Mucosa of rectum (tissue), 2 donors: ENCODE results near the gene TRAF5.
"Not testable (repeated sequence)": the region's sequence is repeated elsewhere in the genome, so short reads cannot be mapped to it uniquely, and the experiment has no call there.

Source experiments
- H3K27ac ChIP-seq, 2 donors: one replicate each; pipeline ENCODE4 v1.7.0; 2013; ENCODE audit warnings: inconsistent platforms in 2 of 2, low read depth in 2 of 2, low read length in 2 of 2
- H3K27me3 ChIP-seq, 2 donors: one replicate each; pipeline ENCODE4 v1.7.0; 2013; ENCODE audit warnings: low read length in 2 of 2; ENCODE audit not compliant: control insufficient read depth in 2 of 2, insufficient read depth in 2 of 2
- H3K36me3 ChIP-seq, 2 donors: one replicate each; pipeline ENCODE4 v1.7.0; 2013; ENCODE audit warnings: low read length in 2 of 2; ENCODE audit not compliant: control insufficient read depth in 2 of 2, insufficient read depth in 2 of 2
- H3K4me1 ChIP-seq, 2 donors: one replicate each; pipeline ENCODE4 v1.7.0; 2013; ENCODE audit warnings: low read length in 2 of 2, mild to moderate bottlenecking in 1 of 2; ENCODE audit not compliant: control insufficient read depth in 2 of 2, insufficient read depth in 2 of 2
- H3K4me3 ChIP-seq, 2 donors: one replicate each; pipeline ENCODE4 v1.7.0; 2013; ENCODE audit warnings: low read length in 2 of 2
- H3K9ac ChIP-seq, 2 donors: one replicate each; pipeline ENCODE4 v1.7.0; 2013; ENCODE audit warnings: low read length in 2 of 2, low read depth in 1 of 2, mild to moderate bottlenecking in 1 of 2
- H3K9me3 ChIP-seq, 2 donors: one replicate each; pipeline ENCODE4 v1.7.0; 2013; ENCODE audit warnings: low read length in 2 of 2; ENCODE audit not compliant: control insufficient read depth in 2 of 2
- donor health status: healthy.
- donor health status: Normal muscosa, but diverticular disease.

The TRAF5 gene

DNA sequence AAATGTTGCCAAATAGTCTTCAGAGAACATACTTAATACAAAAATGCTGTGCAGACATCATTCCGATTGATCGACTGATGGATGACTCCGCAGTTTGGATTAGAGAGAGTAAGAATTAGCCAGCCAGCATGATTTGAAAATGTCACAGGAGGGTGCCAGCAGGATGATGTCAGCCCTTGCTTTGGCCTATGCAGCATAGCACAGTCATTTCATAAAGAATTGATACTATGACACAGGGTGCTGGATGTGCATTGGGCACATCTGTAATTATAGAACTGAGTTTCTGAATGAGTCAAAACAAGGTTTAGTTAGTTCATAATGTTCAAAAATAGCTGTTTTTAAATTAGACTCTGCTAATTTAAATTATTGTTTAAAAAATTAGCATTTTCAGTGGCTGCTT, 21.6 kb upstream of the TRAF5 start:
- H3K4me3 ChIP-seq, result no peak overlapping the region
- no peaks in the 10 kb centered on the region for H3K9me3 ChIP-seq
- no peak overlapping the region for H3K27ac ChIP-seq
- no peaks in the 10 kb centered on the region for H3K27me3 ChIP-seq
- H3K9ac ChIP-seq, result no peak overlapping the region
- H3K36me3 ChIP-seq, result peaks cover 23 to 37% of the 10 kb centered on the region in 2 donors
- H3K4me1 ChIP-seq, result no peaks in the 10 kb centered on the region

DNA sequence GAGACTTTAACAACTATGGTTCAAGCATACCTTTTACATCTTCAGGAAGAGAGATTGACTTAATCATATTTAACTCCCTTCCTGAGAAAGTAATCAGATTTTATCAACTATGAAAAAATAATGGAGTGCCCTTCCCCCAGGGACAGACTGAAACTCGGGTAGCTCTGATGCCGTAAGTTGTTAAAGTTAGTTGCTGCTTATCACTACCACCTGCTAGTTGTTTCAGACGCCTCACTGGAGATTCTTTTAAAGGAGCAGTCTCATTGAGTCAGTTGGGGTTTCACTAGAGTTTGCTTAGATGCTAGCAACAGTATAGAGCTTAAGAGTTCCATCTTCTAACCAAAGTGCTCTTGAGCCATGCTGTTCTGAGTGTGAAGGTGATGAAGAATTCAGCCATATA, 17.0 kb upstream of the TRAF5 start:
- H3K9ac ChIP-seq, result no peak overlapping the region
- H3K36me3 ChIP-seq, result peaks cover 26 to 31% of the 10 kb centered on the region in 2 donors
- no peak overlapping the region for H3K4me3 ChIP-seq
- no peaks in the 10 kb centered on the region for H3K27me3 ChIP-seq
- H3K9me3 ChIP-seq, result no peaks in the 10 kb centered on the region
- H3K27ac ChIP-seq, result no peak overlapping the region
- no peaks in the 10 kb centered on the region for H3K4me1 ChIP-seq

DNA sequence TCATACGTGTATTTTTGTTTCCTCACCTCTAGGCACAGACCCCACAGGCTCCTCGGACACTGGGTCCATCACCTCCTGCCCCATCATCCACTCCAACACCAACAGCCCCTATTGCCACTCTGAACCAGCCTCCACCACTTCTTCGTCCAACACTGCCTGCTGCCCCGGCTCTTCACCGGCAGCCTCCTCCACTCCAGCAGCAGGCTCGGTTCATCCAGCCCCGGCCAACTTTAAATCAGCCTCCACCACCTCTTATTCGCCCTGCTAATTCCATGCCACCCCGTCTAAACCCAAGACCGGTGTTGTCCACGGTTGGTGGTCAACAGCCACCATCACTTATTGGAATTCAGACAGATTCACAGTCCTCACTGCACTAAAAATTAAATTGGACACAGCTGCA, 13.2 kb upstream of the TRAF5 start:
- Histone ChIP-seq H3K4me3 (no peak overlapping the region), H3K4me1 (no peaks in the 10 kb centered on the region), H3K36me3 (peaks cover 26 to 27% of the 10 kb centered on the region in 2 donors)

GRCh38 chr1:211318576-211319280, 7.9 kb upstream of the TRAF5 start:
- no peaks in the 10 kb centered on the region for H3K27me3 ChIP-seq
- H3K9ac ChIP-seq, result no peak overlapping the region
- no peak overlapping the region for H3K27ac ChIP-seq
- no peak overlapping the region for H3K4me3 ChIP-seq
- peaks cover 3 to 13% of the 10 kb centered on the region in 2 donors for H3K36me3 ChIP-seq
- H3K4me1 ChIP-seq, result no peaks in the 10 kb centered on the region
- H3K9me3 ChIP-seq, result no peaks in the 10 kb centered on the region

More for the DNA sequence above, 13.2 kb upstream of the TRAF5 start:
- H3K27ac ChIP-seq, result no peak overlapping the region
- no peaks in the 10 kb centered on the region for H3K27me3 ChIP-seq
- no peak overlapping the region for H3K9ac ChIP-seq
- H3K9me3 ChIP-seq, result no peaks in the 10 kb centered on the region

DNA sequence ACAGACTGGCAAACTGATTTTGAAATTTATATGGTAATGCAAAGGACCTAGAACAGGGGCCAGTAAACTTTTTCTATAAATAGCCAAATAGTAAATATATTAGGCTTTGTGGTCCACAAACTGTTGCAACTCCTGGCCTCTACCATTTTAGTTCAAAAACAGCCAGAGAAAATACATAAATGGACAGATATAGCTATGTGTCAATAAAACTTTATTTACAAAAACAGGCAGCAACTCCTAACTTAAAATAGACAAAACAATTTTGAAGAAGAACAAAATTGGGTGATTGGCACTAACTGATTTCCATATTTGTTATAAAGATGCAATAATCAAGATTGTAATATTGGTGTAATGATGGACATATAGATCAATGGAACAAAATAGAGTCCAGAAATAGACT, 6.7 kb upstream of the TRAF5 start:
- H3K4me3 ChIP-seq, result no peak overlapping the region
- no peaks in the 10 kb centered on the region for H3K27me3 ChIP-seq
- H3K9me3 ChIP-seq, result no peaks in the 10 kb centered on the region
- no peak overlapping the region for H3K27ac ChIP-seq
- H3K4me1 ChIP-seq, result no peaks in the 10 kb centered on the region
- no peak overlapping the region for H3K9ac ChIP-seq
- H3K36me3 ChIP-seq, result peaks cover 0 to 3% of the 10 kb centered on the region in 2 donors

DNA sequence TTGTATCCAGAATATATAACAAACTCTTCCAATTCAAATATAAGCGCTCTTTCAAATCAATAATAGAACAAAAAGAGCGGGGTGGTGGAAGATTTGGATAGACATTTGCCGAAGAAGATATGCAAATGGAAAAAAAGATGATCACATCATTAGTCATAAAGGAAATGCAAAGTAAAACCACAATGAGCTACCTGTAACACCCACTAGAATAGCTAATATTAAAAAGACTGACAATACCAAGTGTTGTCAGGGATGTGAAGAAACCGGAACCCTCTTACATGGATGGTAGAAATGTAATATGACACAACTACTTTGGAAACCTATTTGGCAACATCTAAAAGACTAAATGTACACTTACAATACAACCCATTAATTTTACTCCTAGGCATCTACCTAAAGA, 5.7 kb upstream of the TRAF5 start:
- no peak overlapping the region for H3K27ac ChIP-seq
- no peaks in the 10 kb centered on the region for H3K9me3 ChIP-seq
- peaks cover 0 to 4% of the 10 kb centered on the region in 2 donors for H3K4me1 ChIP-seq
- no peak overlapping the region for H3K9ac ChIP-seq
- H3K27me3 ChIP-seq, result no peaks in the 10 kb centered on the region
- no peak overlapping the region for H3K4me3 ChIP-seq
- H3K36me3 ChIP-seq, result no peaks in the 10 kb centered on the region

DNA sequence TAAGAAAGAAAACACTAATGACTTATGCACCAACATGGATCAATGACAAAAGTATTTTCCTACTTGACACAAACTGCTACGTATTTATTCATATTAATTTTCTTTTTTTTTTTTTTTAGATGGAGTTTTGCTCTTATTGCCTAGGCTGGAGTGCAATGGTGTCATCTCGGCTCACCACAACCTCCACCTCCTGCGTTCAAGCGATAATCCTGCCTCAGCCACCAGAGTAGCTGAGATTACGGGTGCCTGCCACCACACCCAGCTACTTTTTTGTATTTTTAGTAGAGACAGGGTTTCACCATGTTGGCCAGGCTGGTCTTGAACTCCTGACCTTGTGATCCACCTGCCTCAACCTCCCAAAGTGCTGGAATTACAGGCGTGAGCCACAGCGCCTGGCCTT, 5.0 kb upstream of the TRAF5 start:
- not testable (repeated sequence) for H3K27me3 ChIP-seq, H3K4me1 ChIP-seq, H3K36me3 ChIP-seq, H3K4me3 ChIP-seq, H3K9ac ChIP-seq, H3K27ac ChIP-seq, H3K9me3 ChIP-seq

DNA sequence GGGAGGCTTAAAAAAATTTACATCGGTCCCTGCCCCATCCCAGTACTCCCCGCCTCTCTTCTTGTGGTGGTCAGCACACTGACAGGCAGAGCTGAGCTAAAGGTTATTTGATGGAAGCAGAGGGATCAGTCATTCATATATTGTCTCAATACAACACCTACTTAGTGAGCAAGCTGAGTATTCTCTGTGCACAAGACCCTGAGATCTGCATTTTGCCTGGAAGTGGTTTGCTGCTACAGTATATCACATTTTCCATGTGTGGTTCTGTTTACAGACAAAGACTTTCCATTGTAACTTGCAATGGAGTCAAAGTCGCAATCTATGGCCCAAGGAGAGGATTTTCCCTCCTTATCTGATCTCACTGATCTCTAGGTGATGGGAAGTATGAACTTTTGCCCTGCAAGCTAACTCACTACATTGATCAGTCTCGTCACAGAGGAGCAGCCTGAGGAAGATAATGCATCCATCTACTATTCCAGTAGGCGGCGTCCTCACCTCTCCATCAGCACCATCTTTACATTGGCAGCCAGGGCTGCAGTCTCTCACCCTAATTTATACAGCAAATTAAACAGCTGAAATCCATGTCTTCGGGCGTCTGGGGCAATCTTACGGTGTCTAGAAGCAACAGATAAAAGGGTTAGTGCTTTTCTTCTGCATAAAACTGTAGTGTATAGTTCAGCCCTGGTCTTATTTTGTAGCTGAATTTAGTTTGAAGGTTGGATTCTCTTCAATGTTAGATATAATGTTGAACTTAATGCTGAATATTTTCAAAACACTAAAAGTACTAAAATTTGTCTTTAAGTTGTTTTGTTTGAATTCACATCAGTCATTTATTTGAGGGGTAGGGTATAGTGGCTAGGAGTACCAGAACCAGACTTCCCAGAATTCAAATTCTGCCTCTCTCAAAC, 3.2 kb upstream of the TRAF5 start:
- H3K27me3 ChIP-seq, result no peaks in the 10 kb centered on the region
- no peak overlapping the region for H3K4me3 ChIP-seq
- H3K9ac ChIP-seq, result no peak overlapping the region
- H3K36me3 ChIP-seq, result no peaks in the 10 kb centered on the region
- H3K27ac ChIP-seq, result no peak overlapping the region
- peaks cover 14 to 19% of the 10 kb centered on the region in 2 donors for H3K4me1 ChIP-seq
- H3K9me3 ChIP-seq, result no peaks in the 10 kb centered on the region

DNA sequence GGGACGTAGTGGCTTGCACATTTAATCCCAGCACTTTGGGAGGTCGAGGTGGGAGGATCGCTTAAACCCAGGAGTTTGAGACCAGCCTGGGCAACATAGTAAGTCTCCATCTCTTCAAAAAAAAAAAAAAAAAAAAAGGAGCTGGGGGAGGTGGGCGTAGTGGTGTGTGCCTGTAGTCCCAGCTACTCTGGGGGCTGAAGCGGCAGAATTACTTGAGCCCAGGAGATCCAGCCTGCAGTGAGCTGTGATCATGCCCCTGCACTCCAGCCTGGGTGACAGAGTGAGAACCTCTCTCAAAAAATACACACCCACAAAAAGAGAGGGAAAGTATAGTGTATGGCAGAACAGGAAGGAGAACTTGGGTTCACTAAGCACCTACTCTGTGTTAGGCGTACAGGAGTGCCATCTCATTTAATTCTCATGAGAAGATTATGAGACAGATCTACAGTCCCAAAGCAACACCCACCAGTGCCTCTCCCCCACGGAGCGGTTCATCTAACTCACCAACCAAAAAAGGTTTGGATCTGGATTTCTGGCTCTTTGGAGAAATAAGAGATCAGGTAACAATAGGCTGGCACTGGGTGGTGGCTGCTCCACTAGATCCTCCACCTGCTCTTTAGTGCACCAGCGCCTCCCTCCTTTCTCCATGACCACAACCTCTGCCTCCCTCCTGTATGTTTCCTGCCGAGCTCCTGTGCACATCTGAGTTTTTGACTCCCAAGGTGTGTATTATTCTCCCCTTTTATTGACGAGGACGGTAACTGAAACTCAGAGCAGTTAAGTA, 1.4 kb upstream of the TRAF5 start:
- H3K27me3 ChIP-seq, result no peaks in the 10 kb centered on the region
- H3K9ac ChIP-seq, result no peak overlapping the region
- peaks cover 29 to 35% of the 10 kb centered on the region in 2 donors for H3K4me1 ChIP-seq
- no peak overlapping the region for H3K27ac ChIP-seq
- H3K9me3 ChIP-seq, result no peaks in the 10 kb centered on the region
- H3K36me3 ChIP-seq, result no peaks in the 10 kb centered on the region
- no peak overlapping the region for H3K4me3 ChIP-seq

DNA sequence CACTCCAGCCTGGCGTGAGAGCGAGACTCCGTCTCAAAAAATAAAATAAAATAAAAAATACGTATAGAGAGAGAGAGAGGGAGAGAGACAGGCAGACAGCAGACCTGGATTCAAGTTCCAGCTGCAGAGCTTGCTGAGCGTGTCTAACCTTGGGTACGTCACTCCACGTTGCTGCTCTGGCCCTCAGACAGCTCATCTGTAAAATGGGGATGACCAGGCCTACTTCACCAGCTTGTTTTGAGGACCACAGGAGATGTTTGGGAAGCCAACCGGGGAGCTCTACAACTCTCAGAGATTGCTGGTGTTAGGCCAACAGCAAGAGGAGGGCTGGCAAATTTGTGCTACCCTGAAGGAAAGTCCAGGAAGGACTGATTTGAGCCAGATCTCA, 499 bp upstream of the TRAF5 start:
- peaks cover 0 to 3% of the 10 kb centered on the region in 2 donors for H3K36me3 ChIP-seq
- H3K4me1 ChIP-seq, result peaks cover 33 to 40% of the 10 kb centered on the region in 2 donors
- H3K4me3 ChIP-seq, result peak overlapping the region; percentile 88 to 89
- peak overlapping the region; percentile 57 to 85 for H3K9ac ChIP-seq
- no peaks in the 10 kb centered on the region for H3K9me3 ChIP-seq
- peak overlapping the region; percentile 71 to 80 for H3K27ac ChIP-seq
- H3K27me3 ChIP-seq, result no peaks in the 10 kb centered on the region
